Effector memory CD8-positive, alpha-beta T cell (primary cell): ENCODE data around the gene CACNA1D.

Experiments used
- ATAC-seq: fragments of 150-1000 bp; cut with Tn5 transposase; replicated peaks from 2 replicates; pipeline ENCODE4 v1.10.0; 2021; ENCODE audit warnings: mild to moderate bottlenecking, moderate library complexity
- DNase-seq, 3 experiments: peaks; one replicate each; pipeline ENCODE4 v3.0.0; 2021
- H3K27ac Mint-ChIP-seq, 2 donors: one replicate each; pipeline ENCODE4 v1.8.0; 2022; ENCODE audit warnings: mild to moderate bottlenecking in 2 of 2, mixed read lengths in 2 of 2, moderate library complexity in 2 of 2
- H3K27me3 Mint-ChIP-seq, 2 donors: one replicate each; pipeline ENCODE4 v1.8.0; 2022; ENCODE audit warnings: mixed read lengths in 2 of 2
- H3K36me3 Mint-ChIP-seq: one replicate; pipeline ENCODE4 v1.8.0; 2022; ENCODE audit warnings: mild to moderate bottlenecking, moderate library complexity, mixed read lengths; ENCODE audit not compliant: insufficient read depth
- H3K4me1 Mint-ChIP-seq, 2 donors: one replicate each; pipeline ENCODE4 v1.8.0; 2022; ENCODE audit warnings: low read depth in 2 of 2, mixed read lengths in 2 of 2
- H3K4me3 Mint-ChIP-seq, 2 donors: one replicate each; pipeline ENCODE4 v1.8.0; 2022; ENCODE audit warnings: mild to moderate bottlenecking in 2 of 2, mixed read lengths in 2 of 2, moderate library complexity in 2 of 2
- H3K9me3 Mint-ChIP-seq, 2 donors: one replicate each; pipeline ENCODE4 v1.8.0; 2022; ENCODE audit warnings: mixed read lengths in 2 of 2

The CACNA1D gene

DNA sequence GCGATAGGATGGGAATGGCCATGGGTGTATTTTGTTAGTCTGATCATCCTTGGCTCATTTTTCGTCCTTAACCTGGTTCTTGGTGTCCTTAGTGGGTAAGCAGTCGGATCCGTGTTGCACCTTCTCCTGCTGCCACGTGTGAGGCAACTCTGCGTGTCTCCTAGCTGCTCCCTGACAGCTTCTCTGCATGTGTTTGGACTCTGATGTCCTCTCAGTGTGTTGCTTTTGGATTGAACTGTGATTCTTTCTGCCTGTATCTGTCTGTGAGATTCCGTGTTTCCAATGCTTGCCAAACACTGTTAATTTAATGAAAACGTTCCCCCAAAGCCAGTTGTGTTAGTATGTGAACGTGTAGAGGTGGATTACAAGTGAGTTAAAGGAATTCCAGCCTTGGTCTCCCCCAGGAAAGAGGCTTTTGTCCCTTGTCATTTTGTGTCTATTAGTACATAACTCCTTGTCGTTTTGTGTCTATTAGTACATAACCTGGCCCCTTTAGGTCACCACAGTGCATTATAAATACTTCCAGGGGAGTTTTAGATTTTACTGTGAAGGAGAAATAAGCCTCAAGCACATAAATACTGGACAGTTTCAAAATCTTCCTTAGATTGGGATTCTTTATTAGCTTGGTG is 179.4 kb downstream of the CACNA1D start:
- no peak for DNase-seq

DNA sequence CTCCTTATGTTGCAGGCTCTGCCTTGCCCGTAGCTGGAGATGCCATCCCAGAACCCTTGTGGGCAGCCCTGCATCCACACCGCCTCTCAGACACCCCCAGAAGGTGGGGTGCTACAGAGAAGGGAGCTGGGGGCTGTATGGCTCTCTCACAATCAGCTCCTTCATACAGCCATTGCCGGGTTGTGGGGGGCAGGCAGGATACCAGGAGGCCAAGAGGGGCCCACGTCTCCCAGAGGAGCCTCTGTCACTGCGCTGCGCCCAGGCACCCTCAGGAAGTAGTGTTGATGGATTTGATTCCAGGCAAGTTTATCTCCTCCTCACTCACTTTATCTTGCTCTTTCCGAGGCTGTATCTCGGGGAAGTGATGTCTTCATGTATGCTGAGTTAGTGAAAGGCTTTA is 180.2 kb downstream of the CACNA1D start:
- Mint-ChIP-seq H3K4me3 (no peak overlapping the region), H3K27me3 (peaks cover 30 to 61% of the 10 kb centered on the region in 2 donors), H3K27ac (no peak overlapping the region), H3K36me3 (no peaks in the 10 kb centered on the region), H3K9me3 (no peaks in the 10 kb centered on the region), H3K4me1 (no peaks in the 10 kb centered on the region)
- ATAC-seq = no peak
- no peak for DNase-seq

More for the DNA sequence above, 179.4 kb downstream of the CACNA1D start:
- Mint-ChIP-seq H3K9me3 (no peaks in the 10 kb centered on the region), H3K36me3 (no peaks in the 10 kb centered on the region), H3K4me3 (no peak overlapping the region), H3K4me1 (no peaks in the 10 kb centered on the region), H3K27me3 (peaks cover 37 to 68% of the 10 kb centered on the region in 2 donors), H3K27ac (no peak overlapping the region)
- ATAC-seq = no peak

DNA sequence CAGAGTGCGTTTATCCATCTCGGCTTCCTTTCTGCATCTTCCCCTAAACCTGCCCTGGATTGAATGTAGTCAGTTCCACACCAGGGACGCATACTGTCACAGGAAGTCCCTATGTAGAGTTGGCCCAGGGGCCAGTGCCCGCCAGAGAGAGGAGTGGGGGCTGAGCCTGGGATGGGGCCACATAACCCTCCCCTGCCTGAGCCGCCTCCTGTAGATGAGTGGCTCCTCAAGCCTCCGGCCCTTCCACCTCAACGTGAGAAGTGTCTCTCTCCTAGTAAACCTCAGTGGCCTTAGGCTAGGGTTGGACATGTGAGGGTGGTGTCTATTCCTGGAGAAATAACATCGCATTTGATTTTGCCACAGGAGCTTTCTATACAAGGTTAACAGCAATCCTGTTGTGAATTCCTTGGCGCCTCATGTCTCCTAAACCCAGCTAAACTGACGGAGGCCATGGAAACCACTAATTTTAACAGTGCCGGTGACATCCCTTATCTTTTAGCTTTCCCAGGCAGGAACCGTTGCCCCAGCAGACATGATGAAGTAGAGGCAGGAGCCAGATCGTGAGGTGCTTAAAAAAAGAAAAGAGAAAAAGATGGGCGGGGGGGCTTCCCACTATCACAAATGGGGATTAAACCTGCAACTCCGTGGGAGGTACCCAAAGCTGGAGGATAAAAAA is 180.7 kb downstream of the CACNA1D start:
- Mint-ChIP-seq H3K27ac (no peak overlapping the region), H3K4me3 (no peak overlapping the region), H3K9me3 (no peaks in the 10 kb centered on the region), H3K4me1 (no peaks in the 10 kb centered on the region), H3K36me3 (no peaks in the 10 kb centered on the region), H3K27me3 (peaks cover 29 to 60% of the 10 kb centered on the region in 2 donors)
- ATAC-seq (no peak), DNase-seq (no peak)

DNA sequence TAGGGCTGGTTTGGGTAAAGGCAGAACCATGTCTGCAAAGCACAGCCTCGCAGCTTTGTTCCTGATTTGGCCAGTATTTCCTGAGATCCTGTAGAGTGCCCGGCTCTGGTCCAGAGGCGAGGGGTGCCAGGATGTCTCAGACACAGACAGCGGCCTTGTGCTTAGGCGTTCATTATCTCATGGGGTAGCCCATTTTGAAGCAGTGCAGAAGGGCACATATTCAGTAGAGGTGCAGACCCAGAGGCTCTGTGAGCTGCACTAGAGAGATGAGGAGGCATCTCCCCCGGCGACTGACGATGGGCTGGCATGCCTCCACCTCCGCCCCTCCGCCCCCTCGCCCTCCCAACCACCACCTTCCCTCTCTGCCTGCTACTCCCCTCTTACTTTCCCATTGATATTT is 181.5 kb downstream of the CACNA1D start:
- no peaks in the 10 kb centered on the region for H3K4me1 Mint-ChIP-seq
- no peak overlapping the region for H3K27ac Mint-ChIP-seq
- H3K27me3 Mint-ChIP-seq = peaks cover 35 to 63% of the 10 kb centered on the region in 2 donors
- ATAC-seq = no peak
- H3K9me3 Mint-ChIP-seq = no peaks in the 10 kb centered on the region
- H3K36me3 Mint-ChIP-seq = no peaks in the 10 kb centered on the region
- H3K4me3 Mint-ChIP-seq = no peak overlapping the region
- DNase-seq = no peak

DNA sequence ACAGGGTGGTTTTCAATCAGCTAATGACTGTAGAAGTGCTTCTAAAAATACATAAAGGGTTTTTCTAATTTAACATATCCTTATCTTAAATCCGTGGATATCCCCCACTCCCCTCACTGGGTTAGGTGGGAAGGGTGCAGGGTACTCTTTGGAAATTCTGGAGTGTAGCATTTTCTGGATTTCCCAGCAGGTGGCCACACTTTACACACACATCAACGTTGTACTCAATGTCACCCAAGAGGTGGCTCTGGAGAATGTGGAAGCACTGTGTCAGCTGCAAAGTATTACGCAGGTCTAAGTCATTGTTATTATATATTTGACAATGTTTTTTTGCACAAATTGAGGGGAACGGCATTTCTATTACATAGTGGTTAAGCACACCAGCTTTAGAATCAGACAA is 183.0 kb downstream of the CACNA1D start:
- DNase-seq (no peak), ATAC-seq (no peak)
- no peaks in the 10 kb centered on the region for H3K36me3 Mint-ChIP-seq
- H3K4me3 Mint-ChIP-seq = no peak overlapping the region
- H3K27me3 Mint-ChIP-seq = peaks cover 45 to 64% of the 10 kb centered on the region in 2 donors
- no peaks in the 10 kb centered on the region for H3K9me3 Mint-ChIP-seq
- no peaks in the 10 kb centered on the region for H3K4me1 Mint-ChIP-seq
- H3K27ac Mint-ChIP-seq = no peak overlapping the region

DNA sequence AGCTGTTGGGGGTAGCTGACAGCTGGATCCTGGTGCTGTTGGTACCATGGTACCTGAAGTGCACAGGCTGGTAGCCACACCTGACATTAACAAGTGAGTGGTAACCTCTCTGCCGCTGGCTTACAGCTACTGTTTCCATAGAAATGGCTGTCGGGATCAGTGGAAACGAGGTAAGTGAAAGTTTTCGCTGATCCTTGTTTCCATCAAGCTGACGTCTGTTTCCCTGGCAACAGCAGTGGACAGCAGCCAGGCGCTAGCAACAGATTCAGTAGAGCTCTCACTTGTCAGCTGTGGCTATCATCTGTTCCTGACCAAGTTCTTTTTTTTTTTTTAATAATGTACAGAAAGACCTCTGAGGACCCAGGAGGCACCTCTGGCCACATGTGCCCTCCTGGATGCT is 185.6 kb downstream of the CACNA1D start:
- no peak for DNase-seq
- H3K9me3 Mint-ChIP-seq = no peaks in the 10 kb centered on the region
- no peak for ATAC-seq
- no peak overlapping the region for H3K27ac Mint-ChIP-seq
- peaks cover 40 to 55% of the 10 kb centered on the region in 2 donors for H3K27me3 Mint-ChIP-seq
- H3K36me3 Mint-ChIP-seq = no peaks in the 10 kb centered on the region
- H3K4me1 Mint-ChIP-seq = no peaks in the 10 kb centered on the region
- no peak overlapping the region for H3K4me3 Mint-ChIP-seq

DNA sequence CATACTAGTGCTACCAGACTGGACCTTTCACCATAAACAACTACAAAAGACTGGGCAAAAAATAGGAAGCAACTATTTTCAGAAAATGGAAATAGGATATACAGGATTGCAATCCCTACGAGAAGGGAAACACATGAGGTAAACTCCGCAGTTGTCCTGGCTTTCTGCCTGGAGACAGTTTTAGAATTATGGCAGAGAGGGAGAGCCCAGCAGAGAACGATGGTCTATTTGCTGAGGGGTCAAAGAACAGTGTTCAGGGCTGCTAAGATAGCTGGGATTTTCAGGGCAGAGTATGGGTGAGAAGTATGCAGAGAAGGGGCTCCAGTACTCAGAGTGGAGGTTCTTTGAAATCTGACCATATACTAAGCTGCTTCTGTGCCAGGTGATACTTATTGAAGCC is 188.4 kb downstream of the CACNA1D start:
- ATAC-seq = no peak
- Mint-ChIP-seq H3K27ac (no peak overlapping the region), H3K4me3 (no peak overlapping the region), H3K4me1 (no peaks in the 10 kb centered on the region), H3K36me3 (no peaks in the 10 kb centered on the region), H3K27me3 (peaks cover 36 to 38% of the 10 kb centered on the region in 2 donors), H3K9me3 (no peaks in the 10 kb centered on the region)
- DNase-seq = no peak

DNA sequence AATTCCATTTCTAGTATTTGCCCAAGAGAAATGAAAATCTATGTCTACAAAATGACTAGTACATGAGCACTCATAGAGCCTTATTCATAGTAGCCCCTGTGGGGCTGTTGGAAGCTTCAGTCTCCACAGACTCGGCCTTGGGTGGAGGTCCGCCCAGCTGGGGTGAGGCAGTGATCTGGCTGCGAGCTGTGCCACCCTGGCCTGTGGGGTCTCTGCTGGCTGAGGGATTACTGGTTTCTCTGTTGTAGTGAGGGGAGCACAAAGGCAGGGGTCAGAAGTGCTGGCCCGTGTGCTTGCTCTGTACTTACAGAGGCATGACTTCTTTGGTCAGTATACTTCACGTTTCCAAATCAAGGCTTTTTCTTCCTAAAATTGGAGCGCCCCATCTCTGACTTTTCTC is 193.7 kb downstream of the CACNA1D start:
- Mint-ChIP-seq H3K4me1 (no peaks in the 10 kb centered on the region), H3K9me3 (no peaks in the 10 kb centered on the region), H3K27me3 (peaks cover 14 to 20% of the 10 kb centered on the region in 2 donors), H3K36me3 (no peaks in the 10 kb centered on the region), H3K4me3 (no peak overlapping the region), H3K27ac (peak overlapping the region in 1 of 2 donors; percentile 20)
- DNase-seq = no peak
- ATAC-seq = no peak

DNA sequence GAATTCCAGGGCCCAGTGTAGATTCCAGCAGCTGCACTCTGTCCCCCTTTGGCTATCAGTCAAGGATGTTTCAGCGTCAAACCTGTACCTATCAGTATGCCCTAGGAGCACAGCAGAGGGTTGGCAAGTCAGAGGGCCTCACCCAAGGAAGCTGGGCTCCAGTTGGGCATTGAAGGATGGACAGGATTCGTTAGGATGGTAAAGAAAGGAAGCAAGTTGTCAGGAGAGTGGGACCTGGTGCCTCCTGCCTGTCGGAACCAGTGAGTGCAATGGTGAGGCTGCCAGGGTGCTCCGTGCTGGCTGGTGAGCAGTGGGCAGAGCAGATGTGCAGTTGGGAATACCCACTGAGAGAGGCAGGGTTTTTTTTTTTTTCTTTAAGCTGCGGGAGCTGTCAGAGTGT is 194.6 kb downstream of the CACNA1D start:
- Mint-ChIP-seq H3K36me3 (no peaks in the 10 kb centered on the region), H3K4me3 (no peak overlapping the region), H3K27ac (peak overlapping the region in 1 of 2 donors; percentile 41), H3K9me3 (no peaks in the 10 kb centered on the region), H3K4me1 (peaks cover 0 to 1% of the 10 kb centered on the region in 2 donors), H3K27me3 (peaks cover 8 to 20% of the 10 kb centered on the region in 2 donors)
- ATAC-seq (no peak), DNase-seq (no peak)

DNA sequence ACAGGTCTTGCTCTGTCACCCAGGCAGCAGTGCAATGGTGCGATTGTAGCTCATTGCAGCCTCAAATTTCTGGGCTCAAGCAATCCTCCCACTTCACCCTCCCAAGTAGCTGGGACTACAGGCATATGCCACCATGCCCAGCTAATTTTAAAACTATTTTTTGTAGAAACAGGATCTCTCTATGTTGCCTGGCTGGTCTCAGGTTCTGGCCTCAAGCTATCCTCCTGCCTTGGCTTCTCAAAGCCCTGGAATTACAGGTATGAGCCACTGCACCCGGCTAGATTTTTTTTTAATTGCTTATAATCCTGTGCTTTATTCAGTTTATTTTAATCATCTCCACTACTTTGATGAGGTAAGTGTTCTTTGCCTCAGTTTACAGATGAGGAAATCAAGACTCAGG is 195.3 kb downstream of the CACNA1D start:
- Mint-ChIP-seq H3K4me3 (no peak overlapping the region), H3K36me3 (no peaks in the 10 kb centered on the region), H3K4me1 (peaks cover 0 to 2% of the 10 kb centered on the region in 2 donors), H3K27ac (no peak overlapping the region), H3K9me3 (no peaks in the 10 kb centered on the region), H3K27me3 (peaks cover 15 to 26% of the 10 kb centered on the region in 2 donors)
- DNase-seq (no peak), ATAC-seq (no peak)

DNA sequence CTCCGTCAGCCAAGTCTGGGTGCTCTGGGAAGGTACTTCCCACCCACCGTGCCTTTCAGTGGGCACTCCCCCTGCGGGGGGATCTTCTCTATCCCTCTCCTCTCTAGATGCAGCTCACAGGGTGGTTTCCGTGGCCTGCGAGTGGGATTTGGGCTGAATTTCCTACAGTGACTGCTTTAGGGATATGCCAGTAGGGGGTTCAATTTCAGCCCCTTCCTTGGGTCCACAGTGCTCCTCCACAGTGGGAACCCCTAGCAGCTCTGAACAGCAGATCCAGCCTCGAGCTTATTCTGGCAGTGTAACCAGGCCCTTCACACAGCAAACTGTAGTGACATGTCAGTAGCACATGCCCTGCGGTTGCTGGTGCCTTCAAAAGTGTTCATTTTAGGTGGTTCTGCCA is 196.1 kb downstream of the CACNA1D start:
- DNase-seq = no peak
- Mint-ChIP-seq H3K4me3 (no peak overlapping the region), H3K36me3 (no peaks in the 10 kb centered on the region), H3K27ac (no peak overlapping the region), H3K27me3 (peaks cover 22 to 35% of the 10 kb centered on the region in 2 donors), H3K9me3 (no peaks in the 10 kb centered on the region), H3K4me1 (peaks cover 0 to 2% of the 10 kb centered on the region in 2 donors)
- no peak for ATAC-seq

DNA sequence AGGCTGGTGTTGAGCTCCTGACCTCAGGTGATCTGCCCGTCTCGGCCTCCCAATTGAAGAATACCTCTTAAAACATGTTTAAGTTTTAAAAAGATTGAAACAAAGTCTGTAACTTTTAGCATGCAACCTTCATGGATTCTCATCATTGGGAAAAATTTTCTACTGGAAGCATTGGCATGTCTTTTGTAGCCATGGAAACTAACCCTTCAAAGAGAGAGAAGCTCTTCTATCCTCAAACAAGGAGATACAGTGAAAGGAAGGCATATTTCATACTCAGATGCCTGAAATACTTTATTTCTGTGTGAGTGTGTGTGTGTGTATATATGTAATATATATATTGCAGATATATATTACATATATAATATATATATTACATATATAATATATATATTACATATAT is 196.9 kb downstream of the CACNA1D start:
- DNase-seq (no peak), ATAC-seq (no peak)
- Mint-ChIP-seq H3K9me3 (no peaks in the 10 kb centered on the region), H3K4me1 (peaks cover 0 to 2% of the 10 kb centered on the region in 2 donors), H3K27ac (no peak overlapping the region), H3K36me3 (no peaks in the 10 kb centered on the region), H3K4me3 (no peak overlapping the region), H3K27me3 (peaks cover 25 to 43% of the 10 kb centered on the region in 2 donors)

DNA sequence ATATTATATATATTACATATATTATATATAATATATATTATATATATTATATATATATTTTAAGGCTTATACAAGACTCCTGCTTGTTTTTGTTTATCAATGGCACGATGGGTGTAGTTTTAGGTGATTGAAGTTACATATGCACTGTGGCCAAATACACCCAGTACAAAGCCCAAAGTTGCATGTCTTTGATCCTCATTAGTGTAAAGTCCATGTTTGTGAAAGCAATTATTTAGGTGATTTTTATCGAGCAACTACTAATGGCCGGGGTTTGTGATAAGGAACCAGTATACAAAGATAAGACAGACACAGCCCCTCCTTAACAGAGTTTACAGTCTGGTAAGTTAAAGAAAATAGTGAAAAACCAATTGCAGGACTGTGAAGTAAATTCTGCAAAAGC is 197.5 kb downstream of the CACNA1D start:
- Mint-ChIP-seq H3K4me1 (peaks cover 0 to 2% of the 10 kb centered on the region in 2 donors), H3K27ac (no peak overlapping the region), H3K4me3 (no peak overlapping the region), H3K9me3 (no peaks in the 10 kb centered on the region), H3K36me3 (no peaks in the 10 kb centered on the region), H3K27me3 (peaks cover 30 to 48% of the 10 kb centered on the region in 2 donors)
- ATAC-seq (no peak), DNase-seq (no peak)

DNA sequence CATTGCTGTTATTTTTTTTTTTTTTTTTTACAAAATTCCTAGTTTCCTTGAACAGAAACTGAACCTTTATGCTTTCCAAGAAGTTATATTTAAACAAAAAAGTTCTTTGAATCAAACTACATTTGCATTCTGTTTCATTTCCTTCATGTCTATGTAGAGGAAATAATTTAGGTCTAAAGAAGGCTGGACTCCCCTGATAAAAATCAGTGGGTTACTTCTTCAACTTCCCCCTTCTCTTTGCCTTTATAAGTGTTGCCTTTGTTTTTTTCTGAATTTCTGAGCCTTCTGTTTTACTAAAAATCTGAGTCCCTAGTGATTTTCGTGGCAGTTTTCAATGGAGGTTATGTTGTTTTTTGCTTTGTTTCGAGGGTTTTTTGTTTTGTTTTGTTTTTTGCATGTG is 199.0 kb downstream of the CACNA1D start:
- DNase-seq = no peak
- peak overlapping the region in 1 of 2 donors; percentile 41 for H3K27ac Mint-ChIP-seq

More for the DNA sequence above, 199.0 kb downstream of the CACNA1D start:
- H3K36me3 Mint-ChIP-seq = no peaks in the 10 kb centered on the region
- peaks cover 0 to 2% of the 10 kb centered on the region in 2 donors for H3K4me1 Mint-ChIP-seq
- H3K9me3 Mint-ChIP-seq = no peaks in the 10 kb centered on the region
- H3K27me3 Mint-ChIP-seq = peaks cover 38 to 58% of the 10 kb centered on the region in 2 donors
- ATAC-seq = no peak
- H3K4me3 Mint-ChIP-seq = no peak overlapping the region
